ENCODE data around the gene CAMKK1. TPM values are rescaled to one million over a fixed set of nuclear protein-coding genes. Genes with fewer than 3 reads are reported as not detected.

CAMKK1 gene
- total and polyA plus RNA-seq, 2 experiments from 2014 or later = 4.3 to 7.1 TPM

DNA sequence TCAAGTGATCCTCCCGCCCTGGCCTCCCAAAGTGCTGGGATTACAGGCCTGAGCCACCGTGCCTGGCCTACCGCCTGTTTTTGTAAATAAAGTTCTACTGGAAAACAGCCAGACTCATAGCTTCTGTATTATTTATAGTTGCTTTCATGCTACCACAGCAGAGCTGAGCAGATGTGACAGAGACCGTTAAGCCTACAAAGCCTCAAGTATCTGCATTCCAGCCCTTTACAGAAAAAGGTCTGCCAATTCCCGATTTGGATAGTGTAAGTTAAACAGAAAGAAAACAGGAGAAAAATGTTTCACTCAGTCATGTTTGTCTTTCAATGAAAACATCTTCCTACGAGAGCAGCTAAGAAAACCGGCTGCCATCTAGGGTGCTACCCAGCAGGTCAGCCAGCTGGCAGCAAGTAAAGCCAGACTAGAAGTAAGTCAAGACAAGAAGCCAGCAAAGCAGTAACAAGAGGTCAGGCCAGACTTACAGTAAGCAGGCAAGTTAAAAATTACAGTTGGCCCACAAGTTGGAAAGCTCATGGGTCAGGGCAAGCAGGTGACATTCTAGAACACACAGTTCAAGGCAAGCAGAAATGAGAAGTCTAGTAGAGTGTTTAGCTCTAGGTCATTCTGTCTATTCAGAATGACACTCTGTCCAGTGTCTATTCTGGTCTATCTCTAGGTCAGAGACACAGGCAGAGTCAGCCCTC is 64.6 kb downstream of the CAMKK1 start (continued):
- TF ChIP-seq, protein P1, sequence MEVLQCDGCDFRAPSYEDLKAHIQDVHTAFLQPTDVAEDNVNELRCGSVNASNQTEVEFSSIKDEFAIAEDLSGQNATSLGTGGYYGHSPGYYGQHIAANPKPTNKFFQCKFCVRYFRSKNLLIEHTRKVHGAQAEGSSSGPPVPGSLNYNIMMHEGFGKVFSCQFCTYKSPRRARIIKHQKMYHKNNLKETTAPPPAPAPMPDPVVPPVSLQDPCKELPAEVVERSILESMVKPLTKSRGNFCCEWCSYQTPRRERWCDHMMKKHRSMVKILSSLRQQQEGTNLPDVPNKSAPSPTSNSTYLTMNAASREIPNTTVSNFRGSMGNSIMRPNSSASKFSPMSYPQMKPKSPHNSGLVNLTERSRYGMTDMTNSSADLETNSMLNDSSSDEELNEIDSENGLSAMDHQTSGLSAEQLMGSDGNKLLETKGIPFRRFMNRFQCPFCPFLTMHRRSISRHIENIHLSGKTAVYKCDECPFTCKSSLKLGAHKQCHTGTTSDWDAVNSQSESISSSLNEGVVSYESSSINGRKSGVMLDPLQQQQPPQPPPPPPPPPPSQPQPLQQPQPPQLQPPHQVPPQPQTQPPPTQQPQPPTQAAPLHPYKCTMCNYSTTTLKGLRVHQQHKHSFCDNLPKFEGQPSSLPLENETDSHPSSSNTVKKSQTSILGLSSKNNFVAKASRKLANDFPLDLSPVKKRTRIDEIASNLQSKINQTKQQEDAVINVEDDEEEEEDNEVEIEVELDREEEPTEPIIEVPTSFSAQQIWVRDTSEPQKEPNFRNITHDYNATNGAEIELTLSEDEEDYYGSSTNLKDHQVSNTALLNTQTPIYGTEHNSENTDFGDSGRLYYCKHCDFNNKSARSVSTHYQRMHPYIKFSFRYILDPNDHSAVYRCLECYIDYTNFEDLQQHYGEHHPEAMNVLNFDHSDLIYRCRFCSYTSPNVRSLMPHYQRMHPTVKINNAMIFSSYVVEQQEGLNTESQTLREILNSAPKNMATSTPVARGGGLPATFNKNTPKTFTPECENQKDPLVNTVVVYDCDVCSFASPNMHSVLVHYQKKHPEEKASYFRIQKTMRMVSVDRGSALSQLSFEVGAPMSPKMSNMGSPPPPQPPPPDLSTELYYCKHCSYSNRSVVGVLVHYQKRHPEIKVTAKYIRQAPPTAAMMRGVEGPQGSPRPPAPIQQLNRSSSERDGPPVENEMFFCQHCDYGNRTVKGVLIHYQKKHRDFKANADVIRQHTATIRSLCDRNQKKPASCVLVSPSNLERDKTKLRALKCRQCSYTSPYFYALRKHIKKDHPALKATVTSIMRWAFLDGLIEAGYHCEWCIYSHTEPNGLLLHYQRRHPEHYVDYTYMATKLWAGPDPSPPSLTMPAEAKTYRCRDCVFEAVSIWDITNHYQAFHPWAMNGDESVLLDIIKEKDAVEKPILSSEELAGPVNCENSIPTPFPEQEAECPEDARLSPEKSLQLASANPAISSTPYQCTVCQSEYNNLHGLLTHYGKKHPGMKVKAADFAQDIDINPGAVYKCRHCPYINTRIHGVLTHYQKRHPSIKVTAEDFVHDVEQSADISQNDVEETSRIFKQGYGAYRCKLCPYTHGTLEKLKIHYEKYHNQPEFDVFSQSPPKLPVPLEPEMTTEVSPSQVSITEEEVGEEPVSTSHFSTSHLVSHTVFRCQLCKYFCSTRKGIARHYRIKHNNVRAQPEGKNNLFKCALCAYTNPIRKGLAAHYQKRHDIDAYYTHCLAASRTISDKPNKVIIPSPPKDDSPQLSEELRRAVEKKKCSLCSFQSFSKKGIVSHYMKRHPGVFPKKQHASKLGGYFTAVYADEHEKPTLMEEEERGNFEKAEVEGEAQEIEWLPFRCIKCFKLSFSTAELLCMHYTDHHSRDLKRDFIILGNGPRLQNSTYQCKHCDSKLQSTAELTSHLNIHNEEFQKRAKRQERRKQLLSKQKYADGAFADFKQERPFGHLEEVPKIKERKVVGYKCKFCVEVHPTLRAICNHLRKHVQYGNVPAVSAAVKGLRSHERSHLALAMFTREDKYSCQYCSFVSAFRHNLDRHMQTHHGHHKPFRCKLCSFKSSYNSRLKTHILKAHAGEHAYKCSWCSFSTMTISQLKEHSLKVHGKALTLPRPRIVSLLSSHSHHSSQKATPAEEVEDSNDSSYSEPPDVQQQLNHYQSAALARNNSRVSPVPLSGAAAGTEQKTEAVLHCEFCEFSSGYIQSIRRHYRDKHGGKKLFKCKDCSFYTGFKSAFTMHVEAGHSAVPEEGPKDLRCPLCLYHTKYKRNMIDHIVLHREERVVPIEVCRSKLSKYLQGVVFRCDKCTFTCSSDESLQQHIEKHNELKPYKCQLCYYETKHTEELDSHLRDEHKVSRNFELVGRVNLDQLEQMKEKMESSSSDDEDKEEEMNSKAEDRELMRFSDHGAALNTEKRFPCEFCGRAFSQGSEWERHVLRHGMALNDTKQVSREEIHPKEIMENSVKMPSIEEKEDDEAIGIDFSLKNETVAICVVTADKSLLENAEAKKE (CRISPR knock-in tag; IDR thresholded peaks at IDR 0.05) = no peak
- TF ChIP-seq JUNB (IDR thresholded peaks at IDR 0.05; ENCODE audit: unreplicated experiment) (no peak), EZH2 (IDR thresholded peaks at IDR 0.05; ENCODE audit: low read depth, unreplicated experiment) (no peak), CREB1 (CRISPR knock-in tag; IDR thresholded peaks at IDR 0.05; ENCODE audit: low read depth) (no peak), NANOG (IDR thresholded peaks at IDR 0.05; ENCODE audit: borderline replicate concordance) (no peak)

DNA sequence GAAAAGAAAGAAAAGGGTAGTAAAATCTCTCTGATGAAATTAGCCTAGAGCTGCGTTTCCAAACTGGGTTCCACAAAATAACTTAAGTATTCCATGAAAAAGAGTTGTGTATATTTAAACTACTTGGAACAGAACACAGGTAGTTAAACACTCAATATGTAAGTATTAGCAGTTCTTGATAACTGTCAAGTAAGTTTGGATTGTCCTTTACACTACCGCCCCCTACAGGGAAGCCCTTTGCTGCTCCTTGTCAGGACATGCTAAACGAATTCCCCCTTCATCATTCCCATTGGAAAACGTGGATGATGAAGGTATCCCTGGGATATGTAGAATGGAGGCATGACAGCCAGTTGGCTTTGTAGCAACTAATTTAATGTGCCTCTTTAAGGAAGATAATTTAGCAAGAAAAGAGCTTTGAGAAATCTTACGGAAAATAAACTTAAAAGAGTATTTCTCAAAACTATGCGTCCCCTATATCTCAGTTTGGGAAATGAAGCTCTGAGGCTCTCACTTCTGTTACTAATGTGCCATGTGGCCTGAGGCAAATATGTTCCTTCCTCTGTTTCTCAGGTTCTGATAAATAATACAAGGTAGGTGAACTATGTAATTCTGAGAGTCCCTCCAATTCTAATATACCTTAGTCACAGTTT is 65.6 kb downstream of the CAMKK1 start:
- H3K36me3 Mint-ChIP-seq (ENCODE audit: low read depth) = peaks cover 61% of the 10 kb centered on the region
- no peak overlapping the region for H3K4me3 Mint-ChIP-seq
- no peaks in the 10 kb centered on the region; the same call in 1 of the 2 replicates for H3F3A ChIP-seq (replicated peaks; ENCODE audit: low read depth)
- H3K36me3 ChIP-seq (ENCODE audit: insufficient read depth) = peaks cover 33% of the 10 kb centered on the region
- no peak overlapping the region for H3K27ac ChIP-seq (ENCODE audit: low read depth)
- ATAC-seq (peak; percentile 69), DNase-seq (ENCODE audit: low spot score) (peak; percentile 90)
- H3K27me3 Mint-ChIP-seq (ENCODE audit: insufficient read depth, low read depth, poor library complexity) = no peaks in the 10 kb centered on the region
- H2AFZ ChIP-seq = no peak overlapping the region
- H3K4me1 ChIP-seq (ENCODE audit: insufficient read depth) = no peaks in the 10 kb centered on the region
- H3K4me2 ChIP-seq = no peak overlapping the region
- no peaks in the 10 kb centered on the region for H3K27me3 ChIP-seq (ENCODE audit: insufficient read depth)
- H3K4me1 Mint-ChIP-seq = no peaks in the 10 kb centered on the region
- H3K4me3 ChIP-seq = no peak overlapping the region
- H3K9me2 ChIP-seq (ENCODE audit: insufficient read depth) = no peaks in the 10 kb centered on the region
- H3K27ac Mint-ChIP-seq = no peak overlapping the region
- TF ChIP-seq, protein P2, sequence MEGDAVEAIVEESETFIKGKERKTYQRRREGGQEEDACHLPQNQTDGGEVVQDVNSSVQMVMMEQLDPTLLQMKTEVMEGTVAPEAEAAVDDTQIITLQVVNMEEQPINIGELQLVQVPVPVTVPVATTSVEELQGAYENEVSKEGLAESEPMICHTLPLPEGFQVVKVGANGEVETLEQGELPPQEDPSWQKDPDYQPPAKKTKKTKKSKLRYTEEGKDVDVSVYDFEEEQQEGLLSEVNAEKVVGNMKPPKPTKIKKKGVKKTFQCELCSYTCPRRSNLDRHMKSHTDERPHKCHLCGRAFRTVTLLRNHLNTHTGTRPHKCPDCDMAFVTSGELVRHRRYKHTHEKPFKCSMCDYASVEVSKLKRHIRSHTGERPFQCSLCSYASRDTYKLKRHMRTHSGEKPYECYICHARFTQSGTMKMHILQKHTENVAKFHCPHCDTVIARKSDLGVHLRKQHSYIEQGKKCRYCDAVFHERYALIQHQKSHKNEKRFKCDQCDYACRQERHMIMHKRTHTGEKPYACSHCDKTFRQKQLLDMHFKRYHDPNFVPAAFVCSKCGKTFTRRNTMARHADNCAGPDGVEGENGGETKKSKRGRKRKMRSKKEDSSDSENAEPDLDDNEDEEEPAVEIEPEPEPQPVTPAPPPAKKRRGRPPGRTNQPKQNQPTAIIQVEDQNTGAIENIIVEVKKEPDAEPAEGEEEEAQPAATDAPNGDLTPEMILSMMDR (conservative IDR thresholded peaks at IDR 0.05; ENCODE audit: low read depth in 2 of 2) = peak; percentile 80 to 87
- TF ChIP-seq, protein P1 (CRISPR knock-in tag; IDR thresholded peaks at IDR 0.05) = no peak
- peaks cover 31% of the 10 kb centered on the region for H3K79me2 ChIP-seq (replicated peaks; ENCODE audit: insufficient read depth)
- H3K9me3 Mint-ChIP-seq = no peaks in the 10 kb centered on the region; the same call in 2 of the 3 replicates
- H4K20me1 ChIP-seq (replicated peaks; ENCODE audit: insufficient read depth) = peaks cover 21% of the 10 kb centered on the region

Data from GM23338 (cell line).